ENCODE data around the gene TK2. TPM values are rescaled to one million over a fixed set of nuclear protein-coding genes. Genes with fewer than 3 reads are reported as not detected.

Gene TK2
- total RNA-seq, 4 donors from 2014 or later, result 15.7 to 20.6 (median 16.6) TPM

- intact Hi-C loops (cut with DNase I; ENCODE audit: low total_unique reads), result no loop called here
- no peaks in the 10 kb centered on the region for H3K9me3 ChIP-seq
- TF ChIP-seq POLR2A (IDR thresholded peaks at IDR 0.05) (no peak), CTCF (IDR thresholded peaks at IDR 0.05) (no peak), EP300 (IDR thresholded peaks at IDR 0.05; ENCODE audit: low read depth) (no peak), POLR2AphosphoS5 (IDR thresholded peaks at IDR 0.05) (no peak)
- H3K4me3 ChIP-seq, result no peak overlapping the region
- H3K4me1 ChIP-seq, result peaks cover 31 to 85% (median 41%) of the 10 kb centered on the region in 4 donors
- no peaks in the 10 kb centered on the region for H3K27me3 ChIP-seq
- no peaks in the 10 kb centered on the region for H3K36me3 ChIP-seq
- 90% methylated on average over 5 of the region's 5 CpGs; no CpG with 5 or more reads in 1 of the 2 donors for WGBS, 2 donors (ENCODE audit: low coverage in 1 of 2)
- in situ Hi-C loops (cut with MboI; ENCODE audit: low pct_ligation_motif_present in 1 of 4, low pct_unique_long_range_greater_than_20kb in 1 of 4, low sequenced_read_pairs in 3 of 4), result no loop called here
- DNase-seq, result no peak
- peak overlapping the region; percentile 72 to 99 (median 88) for H3K27ac ChIP-seq
These were observed 28.6 kb downstream of the TK2 start for GRCh38 chr16:66521252-66521713.

- H3K36me3 ChIP-seq, result no peaks in the 10 kb centered on the region
- intact Hi-C loops (cut with DNase I; ENCODE audit: low total_unique reads), result no loop called here
- TF ChIP-seq CTCF (IDR thresholded peaks at IDR 0.05) (no peak), POLR2AphosphoS5 (IDR thresholded peaks at IDR 0.05) (no peak), EP300 (IDR thresholded peaks at IDR 0.05; ENCODE audit: low read depth) (no peak), POLR2A (IDR thresholded peaks at IDR 0.05) (no peak)
- peaks cover 38 to 92% (median 48%) of the 10 kb centered on the region in 4 donors for H3K4me1 ChIP-seq
- peak; percentile 42 for DNase-seq
- no peaks in the 10 kb centered on the region for H3K9me3 ChIP-seq
- 60 to 79% methylated on average over 1 to 14 of the region's 14 CpGs for WGBS, 2 donors (ENCODE audit: low coverage in 1 of 2)
- no peak overlapping the region for H3K4me3 ChIP-seq
- H3K27ac ChIP-seq, result peak overlapping the region; percentile 72 to 99 (median 88)
- in situ Hi-C loops (cut with MboI; ENCODE audit: low pct_ligation_motif_present in 1 of 4, low pct_unique_long_range_greater_than_20kb in 1 of 4, low sequenced_read_pairs in 3 of 4), result no loop called here
- no peaks in the 10 kb centered on the region for H3K27me3 ChIP-seq
These were observed 29.3 kb downstream of the TK2 start for GRCh38 chr16:66520406-66521170.

GRCh38 chr16:66519482-66520373 lies 30.2 kb downstream of the TK2 start:
- Histone ChIP-seq H3K27me3 (no peaks in the 10 kb centered on the region), H3K36me3 (no peaks in the 10 kb centered on the region), H3K27ac (peak overlapping the region; percentile 72 to 99 (median 88)), H3K9me3 (no peaks in the 10 kb centered on the region), H3K4me3 (no peak overlapping the region), H3K4me1 (peaks cover 43 to 86% (median 47%) of the 10 kb centered on the region in 4 donors)
- WGBS, 2 donors (ENCODE audit: low coverage in 1 of 2), result 89 to 94% methylated on average over 1 to 11 of the region's 11 CpGs
- in situ Hi-C loops (cut with MboI; ENCODE audit: low pct_ligation_motif_present in 1 of 4, low pct_unique_long_range_greater_than_20kb in 1 of 4, low sequenced_read_pairs in 3 of 4), result no loop called here
- no peak for DNase-seq
- TF ChIP-seq EP300 (IDR thresholded peaks at IDR 0.05; ENCODE audit: low read depth) (no peak), CTCF (IDR thresholded peaks at IDR 0.05) (no peak), POLR2AphosphoS5 (IDR thresholded peaks at IDR 0.05) (no peak), POLR2A (IDR thresholded peaks at IDR 0.05) (no peak)
- intact Hi-C loops (cut with DNase I; ENCODE audit: low total_unique reads), result no loop called here

Data from transverse colon (tissue), 4 donors.